ENCODE measurements around the gene EGLN2. TPM values are rescaled to one million over a fixed set of nuclear protein-coding genes. Genes with fewer than 3 reads are reported as not detected.
"Not testable (repeated sequence)": the region's sequence is repeated elsewhere in the genome, so short reads cannot be mapped to it uniquely, and the experiment has no call there.

Gene EGLN2
- 109 TPM for total RNA-seq

GRCh38 chr19:40798683-40799557 lies at the start of gene EGLN2:
Gene EGLN2 (plus strand): TSS chr19:40799191. CDS start chr19:40800573, 1,382 bp downstream.
- intact Hi-C loops (cut with DNase I), result no loop called here
- ATAC-seq (peak; percentile 92), DNase-seq (ENCODE audit: low spot score) (peak; percentile 100)

- peak; percentile 100 for DNase-seq (ENCODE audit: low spot score)
- intact Hi-C loops (cut with DNase I), result no loop called here
Observed at GRCh38 chr19:40750058-40750873, 48.7 kb upstream of the EGLN2 start, which contains the start of gene ACTMAP. Gene ACTMAP (minus strand): TSS chr19:40750477. CDS start chr19:40749803, 674 bp downstream.

GRCh38 chr19:40750874-40751537 lies 48.0 kb upstream of the EGLN2 start, which contains the start of gene SNRPA:
Gene SNRPA (plus strand): TSS chr19:40751203. CDS start chr19:40751409, 206 bp downstream.
- DNase-seq (ENCODE audit: low spot score) (peak; percentile 97), ATAC-seq (peak; percentile 91)
- intact Hi-C loops (cut with DNase I), result no loop called here

More at GRCh38 chr19:40750058-40750873, 48.7 kb upstream of the EGLN2 start, which contains the start of gene ACTMAP:
- ATAC-seq, result peak; percentile 97

GRCh38 chr19:40752257-40752781 lies 46.7 kb upstream of the EGLN2 start:
- intact Hi-C loops (cut with DNase I), result no loop called here
- ATAC-seq (no peak), DNase-seq (ENCODE audit: low spot score) (no peak)

GRCh38 chr19:40754611-40755247 lies 44.3 kb upstream of the EGLN2 start:
- DNase-seq (ENCODE audit: low spot score) (no peak), ATAC-seq (no peak)
- intact Hi-C loops (cut with DNase I), result no loop called here

- DNase-seq (ENCODE audit: low spot score), result no peak
- intact Hi-C loops (cut with DNase I), result no loop called here
- no peak for ATAC-seq
Observed at GRCh38 chr19:40755248-40755624, 43.8 kb upstream of the EGLN2 start.

- intact Hi-C loops (cut with DNase I), result no loop called here
- DNase-seq (ENCODE audit: low spot score) (no peak), ATAC-seq (no peak)
Observed at GRCh38 chr19:40755791-40756190, 43.2 kb upstream of the EGLN2 start.

- no peak for ATAC-seq
- intact Hi-C loops (cut with DNase I), result no loop called here
- no peak for DNase-seq (ENCODE audit: low spot score)
Observed at GRCh38 chr19:40756502-40757110, 42.4 kb upstream of the EGLN2 start.

- DNase-seq (ENCODE audit: low spot score) (no peak), ATAC-seq (no peak)
- intact Hi-C loops (cut with DNase I), result no loop called here
Observed at GRCh38 chr19:40758491-40758890, 40.5 kb upstream of the EGLN2 start.

GRCh38 chr19:40759352-40759751 lies 39.6 kb upstream of the EGLN2 start:
- intact Hi-C loops (cut with DNase I), result no loop called here
- ATAC-seq, result no peak

GRCh38 chr19:40762754-40763470 lies 36.1 kb upstream of the EGLN2 start:
- no peak for DNase-seq (ENCODE audit: low spot score)
- intact Hi-C loops (cut with DNase I), result no loop called here
- no peak for ATAC-seq

More at GRCh38 chr19:40759352-40759751, 39.6 kb upstream of the EGLN2 start:
- DNase-seq (ENCODE audit: low spot score), result no peak

- intact Hi-C loops (cut with DNase I), result no loop called here
- DNase-seq (ENCODE audit: low spot score) (no peak), ATAC-seq (no peak)
Observed at GRCh38 chr19:40763526-40763925, 35.5 kb upstream of the EGLN2 start.

- no peak for DNase-seq (ENCODE audit: low spot score)
- intact Hi-C loops (cut with DNase I), result no loop called here
- ATAC-seq, result peak; percentile 22
Observed at GRCh38 chr19:40763963-40764362, 35.0 kb upstream of the EGLN2 start.

- ATAC-seq; intact Hi-C loops (cut with DNase I); DNase-seq (ENCODE audit: low spot score): not testable (repeated sequence)
Observed at GRCh38 chr19:40766385-40766784, 32.6 kb upstream of the EGLN2 start.

GRCh38 chr19:40768869-40769268 lies 30.1 kb upstream of the EGLN2 start:
- ATAC-seq, result no peak
- DNase-seq (ENCODE audit: low spot score), result no peak
- intact Hi-C loops (cut with DNase I), result no loop called here

GRCh38 chr19:40771101-40771862 lies 27.7 kb upstream of the EGLN2 start:
- intact Hi-C loops (cut with DNase I); DNase-seq (ENCODE audit: low spot score); ATAC-seq: not testable (repeated sequence)

Data from sciatic nerve (tissue), 2 donors.